ENCODE results near the gene ZMYND8. TPM values are rescaled to one million over a fixed set of nuclear protein-coding genes. Genes with fewer than 3 reads are reported as not detected.

Gene ZMYND8
- total RNA-seq, 4 donors from 2014 or later: 22.7 to 44.5 (median 28.6) TPM

- ATAC-seq (ENCODE audit: low FRiP score) (peak; percentile 72), DNase-seq (ENCODE audit: low spot score) (peak; percentile 52)
- no peak for TF ChIP-seq CTCF (IDR thresholded peaks at IDR 0.05)
These were observed 39.2 kb downstream of the ZMYND8 start for GRCh38 chr20:47317127-47317895.

- peak; percentile 1 for ATAC-seq (ENCODE audit: low FRiP score)
- TF ChIP-seq CTCF (IDR thresholded peaks at IDR 0.05): no peak
- DNase-seq (ENCODE audit: low spot score): no peak
These were observed 39.7 kb downstream of the ZMYND8 start for GRCh38 chr20:47316776-47317126.

- no peak for DNase-seq (ENCODE audit: low spot score)
- no peak for TF ChIP-seq CTCF (IDR thresholded peaks at IDR 0.05)
- ATAC-seq (ENCODE audit: low FRiP score): peak; percentile 42
These were observed 41.0 kb downstream of the ZMYND8 start for GRCh38 chr20:47315339-47316056.

- ATAC-seq (ENCODE audit: low FRiP score): no peak
- TF ChIP-seq CTCF (IDR thresholded peaks at IDR 0.05): no peak
- no peak for DNase-seq (ENCODE audit: low spot score)
These were observed 41.7 kb downstream of the ZMYND8 start for GRCh38 chr20:47314647-47315338.

GRCh38 chr20:47311967-47312681, 44.4 kb downstream of the ZMYND8 start:
- no peak for TF ChIP-seq CTCF (IDR thresholded peaks at IDR 0.05)
- ATAC-seq (ENCODE audit: low FRiP score) (no peak), DNase-seq (ENCODE audit: low spot score) (no peak)

- no peak for DNase-seq (ENCODE audit: low spot score)
- ATAC-seq (ENCODE audit: low FRiP score): no peak
- no peak for TF ChIP-seq CTCF (IDR thresholded peaks at IDR 0.05)
These were observed 45.3 kb downstream of the ZMYND8 start for GRCh38 chr20:47311211-47311610.
